ENCODE results near the gene SLC39A11. TPM values are rescaled to one million over a fixed set of nuclear protein-coding genes. Genes with fewer than 3 reads are reported as not detected.

SLC39A11 gene
- total RNA-seq, 4 donors from 2014 or later: 23.0 to 30.9 (median 27.6) TPM

DNA sequence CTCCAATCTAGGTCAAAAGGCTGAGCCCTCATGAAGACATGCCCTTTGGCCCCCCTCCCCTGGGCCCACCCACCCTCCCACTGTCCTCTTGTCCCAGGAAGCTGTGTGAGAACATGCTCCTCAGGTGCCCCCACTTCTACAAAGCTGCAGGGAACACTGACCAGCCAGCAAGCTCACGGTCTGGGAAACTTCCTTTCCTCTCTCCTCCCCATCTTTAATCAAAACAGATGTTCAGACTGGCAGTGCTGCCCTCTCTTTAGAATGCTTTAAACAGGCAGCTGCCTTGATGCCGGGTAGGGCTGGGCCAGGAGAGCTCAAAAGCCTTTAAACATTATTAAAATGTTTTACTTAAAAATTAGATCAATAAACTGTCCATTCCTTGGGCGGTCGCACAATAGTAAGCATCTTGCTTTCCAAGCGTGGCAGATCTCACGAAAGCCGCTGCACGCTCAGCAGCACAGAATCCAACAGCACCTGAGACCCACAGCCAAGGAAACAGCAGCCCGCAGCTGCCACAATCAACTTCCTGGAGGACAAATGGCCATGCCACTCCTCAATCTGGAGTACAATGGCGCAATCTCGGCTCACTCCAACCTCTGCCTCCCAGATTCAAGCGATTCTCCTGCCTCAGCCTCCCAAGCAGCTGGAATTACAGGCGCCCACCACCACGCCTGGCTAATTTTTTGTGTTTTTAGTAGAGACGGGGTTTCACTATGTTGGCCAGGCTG, 399.2 kb downstream of the SLC39A11 start:
- H3K4me3 ChIP-seq: no peak overlapping the region
- no peak for TF ChIP-seq POLR2A (IDR thresholded peaks at IDR 0.05)
- TF ChIP-seq, protein P1, sequence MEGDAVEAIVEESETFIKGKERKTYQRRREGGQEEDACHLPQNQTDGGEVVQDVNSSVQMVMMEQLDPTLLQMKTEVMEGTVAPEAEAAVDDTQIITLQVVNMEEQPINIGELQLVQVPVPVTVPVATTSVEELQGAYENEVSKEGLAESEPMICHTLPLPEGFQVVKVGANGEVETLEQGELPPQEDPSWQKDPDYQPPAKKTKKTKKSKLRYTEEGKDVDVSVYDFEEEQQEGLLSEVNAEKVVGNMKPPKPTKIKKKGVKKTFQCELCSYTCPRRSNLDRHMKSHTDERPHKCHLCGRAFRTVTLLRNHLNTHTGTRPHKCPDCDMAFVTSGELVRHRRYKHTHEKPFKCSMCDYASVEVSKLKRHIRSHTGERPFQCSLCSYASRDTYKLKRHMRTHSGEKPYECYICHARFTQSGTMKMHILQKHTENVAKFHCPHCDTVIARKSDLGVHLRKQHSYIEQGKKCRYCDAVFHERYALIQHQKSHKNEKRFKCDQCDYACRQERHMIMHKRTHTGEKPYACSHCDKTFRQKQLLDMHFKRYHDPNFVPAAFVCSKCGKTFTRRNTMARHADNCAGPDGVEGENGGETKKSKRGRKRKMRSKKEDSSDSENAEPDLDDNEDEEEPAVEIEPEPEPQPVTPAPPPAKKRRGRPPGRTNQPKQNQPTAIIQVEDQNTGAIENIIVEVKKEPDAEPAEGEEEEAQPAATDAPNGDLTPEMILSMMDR (IDR thresholded peaks at IDR 0.05): no peak
- H3K27ac ChIP-seq: no peak overlapping the region
- H3K9me3 ChIP-seq: no peaks in the 10 kb centered on the region
- peaks cover 0 to 4% (median 0%) of the 10 kb centered on the region in 3 donors for H3K36me3 ChIP-seq
- no peaks in the 10 kb centered on the region for H3K27me3 ChIP-seq
- 87 to 90% methylated on average over 14 to 15 of the region's 15 CpGs for WGBS, 2 donors
- intact Hi-C loops (cut with DNase I): no loop called here
- H3K4me1 ChIP-seq: peaks cover 0 to 18% (median 18%) of the 10 kb centered on the region in 3 donors
- DNase-seq: no peak

- Histone ChIP-seq H3K4me3 (no peak overlapping the region), H3K4me1 (peaks cover 2 to 25% (median 23%) of the 10 kb centered on the region in 3 donors), H3K9me3 (no peaks in the 10 kb centered on the region), H3K27me3 (no peaks in the 10 kb centered on the region), H3K36me3 (peaks cover 0 to 4% (median 0%) of the 10 kb centered on the region in 3 donors), H3K27ac (no peak overlapping the region)
- WGBS, 2 donors: 72 to 75% methylated on average over 2 of the region's 2 CpGs
- intact Hi-C loops (cut with DNase I): no loop called here
- TF ChIP-seq POLR2A (IDR thresholded peaks at IDR 0.05): no peak
- TF ChIP-seq, protein P1 (IDR thresholded peaks at IDR 0.05): no peak
- no peak for DNase-seq
Measured at GRCh38 chr17:72692676-72693075, 399.8 kb downstream of the SLC39A11 start.

- H3K4me3 ChIP-seq: no peak overlapping the region
- DNase-seq: no peak
- TF ChIP-seq POLR2A (IDR thresholded peaks at IDR 0.05): no peak
- TF ChIP-seq, protein P1 (IDR thresholded peaks at IDR 0.05): no peak
- H3K4me1 ChIP-seq: peaks cover 7 to 36% (median 33%) of the 10 kb centered on the region in 3 donors
- intact Hi-C loops (cut with DNase I): no loop called here
- no peaks in the 10 kb centered on the region for H3K27me3 ChIP-seq
- peaks cover 0 to 4% (median 0%) of the 10 kb centered on the region in 3 donors for H3K36me3 ChIP-seq
- no peaks in the 10 kb centered on the region for H3K9me3 ChIP-seq
- 77 to 88% methylated on average over 4 of the region's 4 CpGs for whole genome bisulfite sequencing, 2 donors
- H3K27ac ChIP-seq: no peak overlapping the region
Measured at GRCh38 chr17:72691586-72691985, 400.9 kb downstream of the SLC39A11 start.

- no peak for TF ChIP-seq POLR2A (IDR thresholded peaks at IDR 0.05)
- TF ChIP-seq, protein P1 (IDR thresholded peaks at IDR 0.05): no peak
- Histone ChIP-seq H3K36me3 (peaks cover 0 to 4% (median 0%) of the 10 kb centered on the region in 3 donors), H3K27me3 (no peaks in the 10 kb centered on the region), H3K27ac (no peak overlapping the region), H3K9me3 (no peaks in the 10 kb centered on the region), H3K4me1 (peaks cover 7 to 41% (median 33%) of the 10 kb centered on the region in 3 donors), H3K4me3 (no peak overlapping the region)
- DNase-seq: no peak
- intact Hi-C loops (cut with DNase I): no loop called here
- WGBS, 2 donors: 83 to 100% methylated on average over 3 of the region's 3 CpGs
Measured at GRCh38 chr17:72691017-72691416, 401.5 kb downstream of the SLC39A11 start.

DNA sequence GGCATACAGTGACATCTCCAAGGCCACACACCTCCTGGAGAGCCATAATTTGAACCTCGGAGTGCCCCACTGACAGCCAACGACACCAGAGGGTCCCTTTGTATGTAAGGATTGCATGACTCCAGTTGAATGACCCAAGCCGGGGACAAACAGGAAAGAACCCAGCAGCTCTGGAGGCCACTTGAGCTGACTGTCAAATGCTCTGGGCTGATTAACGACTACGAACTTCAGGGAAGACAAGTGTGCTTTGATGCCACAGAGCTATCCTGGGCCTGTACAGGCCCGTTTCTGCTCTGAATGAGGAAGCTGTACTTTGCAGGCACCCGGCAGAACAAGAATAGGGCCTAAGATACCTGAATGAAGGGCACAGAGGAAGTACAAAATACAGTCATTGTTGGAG, 404.6 kb downstream of the SLC39A11 start:
- Histone ChIP-seq H3K36me3 (no peaks in the 10 kb centered on the region), H3K27ac (peak overlapping the region; percentile 45 to 79 (median 65)), H3K9me3 (no peaks in the 10 kb centered on the region), H3K4me3 (no peak overlapping the region), H3K27me3 (no peaks in the 10 kb centered on the region), H3K4me1 (peaks cover 19 to 66% (median 52%) of the 10 kb centered on the region in 3 donors)
- TF ChIP-seq, protein P1 (IDR thresholded peaks at IDR 0.05): no peak
- TF ChIP-seq POLR2A (IDR thresholded peaks at IDR 0.05): no peak
- WGBS, 2 donors: 30 to 51% methylated on average over 3 to 5 of the region's 7 CpGs
- DNase-seq: no peak
- intact Hi-C loops (cut with DNase I): no loop called here

Data from esophagus squamous epithelium (tissue), 5 donors.